B cell (primary cell): ENCODE data around the gene PRKCZ. TPM values are rescaled to one million over a fixed set of nuclear protein-coding genes. Genes with fewer than 3 reads are reported as not detected.

Experiments used
- ATAC-seq: fragments of 200-7000 bp; cut with Tn5 transposase; one replicate; pipeline ENCODE4 v1.10.0; 2021; ENCODE audit warnings: low read depth, mild to moderate bottlenecking, moderate number of reproducible peaks, moderate library complexity
- CTCF ChIA-PET: fragments of 350-600 bp; sonication (Branson Sonifier 250); formaldehyde crosslinking; loops from one replicate; lab custom pipeline; 2021; ENCODE audit warnings: antibody characterized with exemption, inconsistent platforms; lab: Charles Lee
- POLR2A ChIA-PET: fragments of 350-600 bp; sonication (Branson Sonifier 250); formaldehyde crosslinking; loops from one replicate; lab custom pipeline; 2021; ENCODE audit warnings: antibody characterized with exemption; lab: Charles Lee
- DNase-seq: peaks from one replicate; pipeline ENCODE4 v3.0.0; 2013
- H2AFZ ChIP-seq: 2 replicates; pipeline ENCODE4 v1.6.1; 2012; ENCODE audit warnings: mild to moderate bottlenecking, low read depth, low read length; ENCODE audit not compliant: insufficient read depth, poor library complexity, severe bottlenecking
- H3K27ac ChIP-seq, 2 donors: 1 replicate in 1 of 2; 2 replicates in 1 of 2; pipeline ENCODE4 v1.5.1; 2012 to 2013; ENCODE audit warnings: low read length in 2 of 2, mild to moderate bottlenecking in 2 of 2, moderate library complexity in 1 of 2
- H3K27me3 ChIP-seq, 4 experiments: fragments of 200-600 bp in 1 of 4; sonication (generic) in 1 of 4; replicated peaks in 1 of 4; 1 replicate in 2 of 4; 2 replicates in 2 of 4; pipeline versions ENCODE4 v1.6.1 to v1.7.0; 2013 to 2016; ENCODE audit warnings: low read length in 3 of 4, mild to moderate bottlenecking in 2 of 4, mixed read lengths in 1 of 4, moderate library complexity in 1 of 4; ENCODE audit not compliant: insufficient read depth in 4 of 4, control insufficient read depth in 3 of 4; ENCODE audit errors: control extremely low read depth in 1 of 4
- H3K36me3 ChIP-seq, 2 experiments: replicated peaks in 1 of 2; 1 replicate in 1 of 2; 2 replicates in 1 of 2; pipeline versions ENCODE4 v1.6.1 to v1.7.1; 2013; ENCODE audit warnings: low read length in 1 of 2; ENCODE audit not compliant: insufficient read depth in 2 of 2, control insufficient read depth in 1 of 2; ENCODE audit errors: control extremely low read depth in 1 of 2, extremely low read depth in 1 of 2
- H3K4me1 ChIP-seq, 2 donors: fragments of 200-600 bp in 1 of 2; sonication (generic) in 1 of 2; 1 replicate in 1 of 2; 2 replicates in 1 of 2; pipeline versions ENCODE4 v1.5.1 to v1.6.1; 2013 to 2017; ENCODE audit warnings: low read length in 2 of 2; ENCODE audit not compliant: control insufficient read depth in 2 of 2, insufficient read depth in 2 of 2
- H3K4me2 ChIP-seq: replicated peaks from 2 replicates; pipeline ENCODE3; 2012; ENCODE audit warnings: mild to moderate bottlenecking, low read depth, low read length; ENCODE audit not compliant: poor library complexity, severe bottlenecking
- H3K4me3 ChIP-seq, 5 experiments: fragments of 200-600 bp in 1 of 5; sonication (generic) in 1 of 5; 1 replicate in 3 of 5; 2 replicates in 2 of 5; pipeline versions ENCODE4 v1.5.1 to v1.7.0; 2011 to 2016; ENCODE audit warnings: low read length in 4 of 5, mild to moderate bottlenecking in 4 of 5, low read depth in 2 of 5, control low read depth in 1 of 5, moderate library complexity in 1 of 5; ENCODE audit not compliant: insufficient read depth in 1 of 5; ENCODE audit errors: control extremely low read depth in 1 of 5, extremely low read depth in 1 of 5
- H3K79me2 ChIP-seq: fragments of 200-600 bp; sonication (generic); one replicate; pipeline ENCODE4 v1.6.0; 2016; ENCODE audit warnings: low read length; ENCODE audit not compliant: control insufficient read depth, insufficient read depth
- H3K9ac ChIP-seq: fragments of 200-600 bp; sonication (generic); 2 replicates; pipeline ENCODE4 v1.6.1; 2017; ENCODE audit warnings: mild to moderate bottlenecking, low read length, moderate library complexity
- H3K9me3 ChIP-seq, 3 donors: one replicate each; pipeline versions ENCODE4 v1.6.1 to v1.7.1; 2013; ENCODE audit warnings: low read length in 2 of 3; ENCODE audit not compliant: control insufficient read depth in 2 of 3, insufficient read depth in 1 of 3; ENCODE audit errors: control extremely low read depth in 1 of 3
- H4K20me1 ChIP-seq: 2 replicates; pipeline ENCODE4 v1.6.0; 2012; ENCODE audit warnings: mild to moderate bottlenecking, low read length; ENCODE audit not compliant: insufficient read depth, control insufficient read depth, poor library complexity, severe bottlenecking
- H3K27ac Mint-ChIP-seq: one replicate; pipeline ENCODE4 v1.8.0; 2021; ENCODE audit warnings: mixed read lengths
- H3K27me3 Mint-ChIP-seq: one replicate; pipeline ENCODE4 v1.8.0; 2021; ENCODE audit warnings: mixed read lengths
- H3K4me1 Mint-ChIP-seq: one replicate; pipeline ENCODE4 v1.8.0; 2021; ENCODE audit warnings: mixed read lengths
- H3K4me3 Mint-ChIP-seq: one replicate; pipeline ENCODE4 v1.8.0; 2021; ENCODE audit warnings: mixed read lengths
- H3K9me3 Mint-ChIP-seq: one replicate; pipeline ENCODE4 v1.8.0; 2022; ENCODE audit warnings: mixed read lengths; ENCODE audit not compliant: insufficient read depth
- EZH2 ChIP-seq: IDR thresholded peaks from 2 replicates; pipeline ENCODE4 v1.6.1; 2012; ENCODE audit warnings: borderline replicate concordance, low read depth, mild to moderate bottlenecking, moderate library complexity, low read length; ENCODE audit not compliant: insufficient read depth, poor library complexity, severe bottlenecking
- WGBS: methylation state at CpG from one replicate; pipeline ENCODE4 v1.1.5; 2013; ENCODE audit warnings: missing lambda C conversion rate; ENCODE audit not compliant: insufficient coverage; 5-methylcytosine and 5-hydroxymethylcytosine counted together
- intact Hi-C: fragments of 100-400 bp; cut with micrococcal nuclease; formaldehyde crosslinking; loops from one replicate; pipeline ENCODE4 v1.10.0; 2022
- polyA plus RNA-seq: library from polyadenylated mRNA; depleted of rRNA; stranded (reverse); fragments of >200 nt; gene quantifications from 2 replicates; pipeline ENCODE4 v1.2.3, GENCODE V29; 2012
- total RNA-seq, 2 donors: library from RNA; stranded (reverse); fragments of 120-200 nt in 1 of 2; gene quantifications; 1 replicate in 1 of 2; 2 replicates in 1 of 2; pipeline versions ENCODE4 v1.2.3 to v1.2.4, GENCODE V29; 2013 to 2022
- TF ChIP-seq, protein P1 (sequence below): fragments of 200-600 bp; IDR thresholded peaks from one replicate; pipeline ENCODE4 v1.8.0; 2022; ENCODE audit warnings: antibody characterized with exemption, mild to moderate bottlenecking

Gene PRKCZ
- total and polyA plus RNA-seq, 2 donors (not counting 1 experiment from before 2014, with no cell fraction given): 17.9 to 53.2 TPM

DNA sequence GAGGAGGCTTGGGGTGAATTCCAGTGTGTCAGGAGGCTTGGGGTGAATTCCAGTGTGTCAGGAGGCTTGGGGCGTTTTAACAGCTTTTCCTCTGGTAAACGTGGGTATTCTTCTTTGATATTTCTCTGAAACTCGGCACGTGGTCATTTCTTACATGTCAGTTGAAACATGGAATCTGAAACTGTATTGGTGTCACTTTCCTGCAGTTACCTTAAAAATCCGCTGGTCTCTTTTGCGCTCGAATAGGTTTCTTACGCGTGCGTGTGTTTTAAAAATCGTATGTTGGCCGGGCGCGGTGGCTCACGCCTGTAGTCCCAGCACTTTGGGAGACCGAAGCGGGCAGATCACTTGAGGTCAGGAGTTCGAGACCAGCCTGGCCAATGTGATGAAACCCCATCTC is 33.5 kb downstream of the PRKCZ start:
- intact Hi-C loops: no loop called here
- Mint-ChIP-seq H3K4me3 (no peak overlapping the region), H3K4me1 (no peaks in the 10 kb centered on the region), H3K9me3 (no peaks in the 10 kb centered on the region), H3K27ac (no peak overlapping the region), H3K27me3 (no peaks in the 10 kb centered on the region)
- no peak overlapping the region for H3K4me3 ChIP-seq
- H3K27me3 ChIP-seq: no peaks in the 10 kb centered on the region
- no peak for TF ChIP-seq EZH2
- TF ChIP-seq, protein P1, sequence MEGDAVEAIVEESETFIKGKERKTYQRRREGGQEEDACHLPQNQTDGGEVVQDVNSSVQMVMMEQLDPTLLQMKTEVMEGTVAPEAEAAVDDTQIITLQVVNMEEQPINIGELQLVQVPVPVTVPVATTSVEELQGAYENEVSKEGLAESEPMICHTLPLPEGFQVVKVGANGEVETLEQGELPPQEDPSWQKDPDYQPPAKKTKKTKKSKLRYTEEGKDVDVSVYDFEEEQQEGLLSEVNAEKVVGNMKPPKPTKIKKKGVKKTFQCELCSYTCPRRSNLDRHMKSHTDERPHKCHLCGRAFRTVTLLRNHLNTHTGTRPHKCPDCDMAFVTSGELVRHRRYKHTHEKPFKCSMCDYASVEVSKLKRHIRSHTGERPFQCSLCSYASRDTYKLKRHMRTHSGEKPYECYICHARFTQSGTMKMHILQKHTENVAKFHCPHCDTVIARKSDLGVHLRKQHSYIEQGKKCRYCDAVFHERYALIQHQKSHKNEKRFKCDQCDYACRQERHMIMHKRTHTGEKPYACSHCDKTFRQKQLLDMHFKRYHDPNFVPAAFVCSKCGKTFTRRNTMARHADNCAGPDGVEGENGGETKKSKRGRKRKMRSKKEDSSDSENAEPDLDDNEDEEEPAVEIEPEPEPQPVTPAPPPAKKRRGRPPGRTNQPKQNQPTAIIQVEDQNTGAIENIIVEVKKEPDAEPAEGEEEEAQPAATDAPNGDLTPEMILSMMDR: no peak
- H3K9ac ChIP-seq: no peak overlapping the region
- H4K20me1 ChIP-seq: peaks cover 18% of the 10 kb centered on the region
- H3K79me2 ChIP-seq: peaks cover 25% of the 10 kb centered on the region
- CTCF ChIA-PET: no interaction called here
- peaks cover 0 to 22% (median 7%) of the 10 kb centered on the region in 3 donors for H3K9me3 ChIP-seq
- no peak overlapping the region for H3K4me2 ChIP-seq
- DNase-seq (no peak), ATAC-seq (no peak)
- WGBS: 96% methylated on average over 15 of the region's 18 CpGs
- no peak overlapping the region for H3K27ac ChIP-seq
- H3K36me3 ChIP-seq: no peaks in the 10 kb centered on the region
- POLR2A ChIA-PET: no interaction called here
- H2AFZ ChIP-seq: no peak overlapping the region
- no peaks in the 10 kb centered on the region for H3K4me1 ChIP-seq

DNA sequence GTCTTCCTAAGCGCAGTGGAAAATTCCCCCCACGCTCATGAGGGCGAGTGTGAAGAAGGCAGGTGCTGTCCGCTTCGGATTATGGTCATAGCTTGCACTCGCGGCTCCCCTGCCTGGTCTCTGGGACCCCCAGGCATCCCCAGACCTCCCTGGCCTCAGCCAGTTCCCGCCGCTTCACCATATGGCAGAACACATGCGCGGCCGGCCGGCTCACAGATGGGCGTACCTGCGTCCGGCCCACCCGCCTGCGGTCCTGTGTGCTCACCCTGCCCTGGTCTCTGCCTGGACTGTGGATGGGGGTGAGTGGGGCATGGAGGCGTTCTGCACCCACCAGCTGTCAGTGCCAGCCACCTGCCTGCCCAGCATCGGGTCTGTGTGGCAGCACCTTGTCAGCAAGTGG is 34.1 kb downstream of the PRKCZ start:
- Histone ChIP-seq H3K9ac (no peak overlapping the region), H3K27me3 (no peaks in the 10 kb centered on the region), H2AFZ (no peak overlapping the region), H4K20me1 (peaks cover 18% of the 10 kb centered on the region), H3K9me3 (peaks cover 0 to 16% (median 3%) of the 10 kb centered on the region in 3 donors), H3K27ac (no peak overlapping the region), H3K4me3 (no peak overlapping the region), H3K4me2 (no peak overlapping the region), H3K4me1 (no peaks in the 10 kb centered on the region), H3K79me2 (peaks cover 25% of the 10 kb centered on the region), H3K36me3 (no peaks in the 10 kb centered on the region)
- no peaks in the 10 kb centered on the region for H3K27me3 Mint-ChIP-seq
- no peak overlapping the region for H3K4me3 Mint-ChIP-seq
- H3K4me1 Mint-ChIP-seq: no peaks in the 10 kb centered on the region
- TF ChIP-seq, protein P1: no peak
- no peak for TF ChIP-seq EZH2
- ChIA-PET CTCF (interaction anchor here (3.1 kb wide), 1 partner anchor 56 kb away, joined by 10 read pairs; no protein-coding TSS in a partner anchor), POLR2A (no interaction called here)
- no peak for ATAC-seq
- WGBS: 97% methylated on average over 20 of the region's 20 CpGs
- intact Hi-C loops: no loop called here
- DNase-seq: no peak
- no peaks in the 10 kb centered on the region for H3K9me3 Mint-ChIP-seq
- H3K27ac Mint-ChIP-seq: no peak overlapping the region
